Right lobe of liver (tissue), 6 donors: ENCODE results near the gene ANO6. TPM values are rescaled to one million over a fixed set of nuclear protein-coding genes. Genes with fewer than 3 reads are reported as not detected.

Experiments used
- ATAC-seq, 4 donors: fragments of 200-7000 bp; cut with Tn5 transposase; one replicate each; pipeline ENCODE4 v1.9.1; 2020; ENCODE audit warnings: mild to moderate bottlenecking in 4 of 4, moderate library complexity in 4 of 4
- DNase-seq, 3 donors: peaks; one replicate each; pipeline ENCODE4 v3.0.0-alpha.2; 2020
- H3K27ac ChIP-seq, 3 donors: fragments of 200-600 bp; one replicate each; pipeline ENCODE4 v1.8.0; 2022
- H3K27me3 ChIP-seq, 2 donors: fragments of 200-600 bp; one replicate each; pipeline ENCODE4 v1.8.0; 2022
- H3K36me3 ChIP-seq, 4 donors: fragments of 200-600 bp; sonication (generic) in 1 of 4; one replicate each; pipeline versions ENCODE4 v1.5.1 to v1.8.0; 2017 to 2022; ENCODE audit warnings: control low read depth in 1 of 4
- H3K4me1 ChIP-seq, 4 donors: fragments of 200-600 bp; sonication (generic) in 1 of 4; one replicate each; pipeline versions ENCODE4 v1.5.1 to v1.8.0; 2017 to 2022; ENCODE audit warnings: control low read depth in 1 of 4
- H3K4me3 ChIP-seq, 3 donors: fragments of 200-600 bp; one replicate each; pipeline ENCODE4 v1.8.0; 2022
- H3K9me3 ChIP-seq, 4 donors: fragments of 200-600 bp; sonication (generic) in 1 of 4; one replicate each; pipeline versions ENCODE4 v1.5.1 to v1.8.0; 2017 to 2022; ENCODE audit warnings: control low read depth in 1 of 4
- POLR2A ChIP-seq: fragments of 450-650 bp; IDR thresholded peaks from one replicate; pipeline ENCODE4 v1.6.1; 2017; ENCODE audit warnings: antibody characterized with exemption, mild to moderate bottlenecking
- WGBS: methylation state at CpG from one replicate; pipeline ENCODE4 v1.1.6; 2018; ENCODE audit warnings: low coverage, low lambda C conversion rate; ENCODE audit not compliant: insufficient coverage; ENCODE audit errors: missing lambda C conversion rate; 5-methylcytosine and 5-hydroxymethylcytosine counted together
- intact Hi-C, 2 donors: fragments of 100-400 bp; cut with DNase I; formaldehyde crosslinking; loops; one replicate each; pipeline versions ENCODE4 v1.11.2 to v1.14.1; 2022
- total RNA-seq, 6 experiments: library from RNA; depleted of rRNA in 2 of 6; stranded (reverse); fragments of >200 nt in 2 of 6; fragmentation: NEBNext Ultra II Directional in 3 of 6; extraction: Animal tissue kit (Norgen Biotek cat#: 25700) in 3 of 6; gene quantifications; one replicate each; pipeline versions ENCODE4 v1.1.0 to v1.2.4, GENCODE V29; 2016 to 2023
- TF ChIP-seq, protein P1 (sequence below), 4 donors: fragments of 200-600 bp in 3 of 4; fragments of 450-650 bp in 1 of 4; IDR thresholded peaks; one replicate each; pipeline versions ENCODE4 v1.5.1 to v1.8.0; 2016 to 2022; ENCODE audit warnings: antibody characterized with exemption in 4 of 4, mild to moderate bottlenecking in 2 of 4
- donor health status: DM: no; HTN: yes; CAD: no.
- donor health status: DM: no; HTN: no; CAD: no.
- donor health status: DM: no; HTN: no; CAD: no.
- donor health status: DM: no; HTN: yes; CAD: no.
- donor health status: DM: no; HTN: yes; CAD: no.

Gene ANO6
- total RNA-seq, 6 experiments from 2014 or later = 41.8 to 78.5 (median 48.9) TPM

DNA sequence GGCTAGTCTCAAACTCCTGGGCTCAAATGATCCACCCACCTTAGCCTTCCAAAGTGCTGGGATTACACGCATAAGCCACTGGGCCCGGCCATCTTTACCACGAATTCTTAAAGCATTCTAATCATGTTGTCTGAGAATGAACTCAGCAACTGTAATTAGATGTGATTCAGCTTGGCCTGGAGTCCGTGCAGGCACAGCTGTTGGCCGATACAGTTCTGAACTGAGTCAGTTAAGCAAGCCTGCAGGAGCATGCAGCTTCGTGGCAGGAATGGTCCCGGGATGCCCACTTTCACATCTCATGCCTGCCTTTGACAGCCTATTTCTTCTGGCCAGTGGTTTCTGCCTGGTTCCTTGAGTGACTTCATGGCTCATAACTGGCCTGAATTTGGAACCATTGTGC, 194.1 kb downstream of the ANO6 start:
- H3K9me3 ChIP-seq = no peaks in the 10 kb centered on the region
- H3K4me1 ChIP-seq = peaks cover 0 to 23% (median 9%) of the 10 kb centered on the region in 4 donors
- H3K27ac ChIP-seq = no peak overlapping the region
- no peak for TF ChIP-seq POLR2A
- TF ChIP-seq, protein P1, sequence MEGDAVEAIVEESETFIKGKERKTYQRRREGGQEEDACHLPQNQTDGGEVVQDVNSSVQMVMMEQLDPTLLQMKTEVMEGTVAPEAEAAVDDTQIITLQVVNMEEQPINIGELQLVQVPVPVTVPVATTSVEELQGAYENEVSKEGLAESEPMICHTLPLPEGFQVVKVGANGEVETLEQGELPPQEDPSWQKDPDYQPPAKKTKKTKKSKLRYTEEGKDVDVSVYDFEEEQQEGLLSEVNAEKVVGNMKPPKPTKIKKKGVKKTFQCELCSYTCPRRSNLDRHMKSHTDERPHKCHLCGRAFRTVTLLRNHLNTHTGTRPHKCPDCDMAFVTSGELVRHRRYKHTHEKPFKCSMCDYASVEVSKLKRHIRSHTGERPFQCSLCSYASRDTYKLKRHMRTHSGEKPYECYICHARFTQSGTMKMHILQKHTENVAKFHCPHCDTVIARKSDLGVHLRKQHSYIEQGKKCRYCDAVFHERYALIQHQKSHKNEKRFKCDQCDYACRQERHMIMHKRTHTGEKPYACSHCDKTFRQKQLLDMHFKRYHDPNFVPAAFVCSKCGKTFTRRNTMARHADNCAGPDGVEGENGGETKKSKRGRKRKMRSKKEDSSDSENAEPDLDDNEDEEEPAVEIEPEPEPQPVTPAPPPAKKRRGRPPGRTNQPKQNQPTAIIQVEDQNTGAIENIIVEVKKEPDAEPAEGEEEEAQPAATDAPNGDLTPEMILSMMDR (IDR thresholded peaks at IDR 0.05) = no peak
- H3K36me3 ChIP-seq = peaks cover 0 to 28% (median 8%) of the 10 kb centered on the region in 4 donors
- no peak for DNase-seq
- H3K27me3 ChIP-seq = no peaks in the 10 kb centered on the region
- no peak for ATAC-seq
- 89% methylated on average over 6 of the region's 7 CpGs for WGBS
- no peak overlapping the region for H3K4me3 ChIP-seq
- intact Hi-C loops = no loop called here

DNA sequence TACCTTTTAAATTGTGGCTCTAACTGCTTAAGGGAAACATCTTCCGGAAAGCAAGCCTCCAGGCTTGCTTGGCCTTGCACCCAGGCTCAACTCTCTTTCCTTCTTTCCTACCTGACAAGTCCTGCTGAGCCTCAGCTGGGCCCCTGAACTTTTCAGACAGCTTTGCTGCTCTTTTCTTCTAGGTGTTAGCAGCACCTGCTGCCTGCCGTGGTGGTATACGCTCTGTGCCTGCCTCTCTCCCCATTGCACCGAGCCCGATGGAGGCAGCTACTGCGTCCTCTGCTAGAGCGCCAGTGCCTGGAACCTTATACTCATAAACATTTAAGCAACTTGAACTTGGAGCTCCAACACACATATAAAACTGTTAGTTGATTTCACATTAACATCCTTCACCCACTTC, 195.7 kb downstream of the ANO6 start:
- intact Hi-C loops = no loop called here
- H3K36me3 ChIP-seq = peaks cover 0 to 39% (median 8%) of the 10 kb centered on the region in 4 donors
- WGBS = 93% methylated on average over 3 of the region's 7 CpGs

DNA sequence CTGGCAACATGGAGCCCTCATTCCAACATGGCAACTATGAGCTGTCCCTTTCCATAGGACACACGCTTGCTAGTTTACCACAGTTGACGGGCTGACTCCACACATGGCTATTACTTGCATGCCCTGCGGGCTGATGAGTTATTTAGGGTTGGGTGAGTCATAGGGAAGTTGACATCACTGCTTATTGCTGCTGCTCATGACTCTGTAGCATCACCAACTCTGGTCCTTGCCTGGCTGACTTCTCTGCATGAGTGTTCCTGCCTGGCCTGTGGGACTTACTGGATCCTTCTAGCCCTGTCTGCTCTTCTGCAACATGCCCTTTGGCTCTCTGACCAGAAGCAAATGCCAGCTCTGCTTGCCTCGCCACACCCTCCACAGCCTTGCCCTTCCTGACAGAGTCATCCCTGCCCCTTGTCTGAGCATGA, 199.5 kb downstream of the ANO6 start:
- H3K4me3 ChIP-seq = no peak overlapping the region
- ATAC-seq = peak; percentile 34 to 97 (median 85)
- no peaks in the 10 kb centered on the region for H3K9me3 ChIP-seq
- H3K36me3 ChIP-seq = peaks cover 0 to 28% (median 5%) of the 10 kb centered on the region in 4 donors
- peak overlapping the region in 1 of 3 donors; percentile 58 for H3K27ac ChIP-seq
- H3K4me1 ChIP-seq = peaks cover 0 to 7% (median 0%) of the 10 kb centered on the region in 4 donors
- WGBS = 67% methylated on average over 1 of the region's 4 CpGs
- intact Hi-C loops = no loop called here
- peak; percentile 27 to 70 (median 55) for DNase-seq
- TF ChIP-seq, protein P1 (IDR thresholded peaks at IDR 0.05) = no peak
- no peak for TF ChIP-seq POLR2A
- no peaks in the 10 kb centered on the region for H3K27me3 ChIP-seq

More for the DNA sequence above, 195.7 kb downstream of the ANO6 start:
- ATAC-seq (no peak), DNase-seq (no peak)
- Histone ChIP-seq H3K27me3 (no peaks in the 10 kb centered on the region), H3K9me3 (no peaks in the 10 kb centered on the region), H3K27ac (no peak overlapping the region), H3K4me3 (no peak overlapping the region), H3K4me1 (peaks cover 0 to 21% (median 9%) of the 10 kb centered on the region in 4 donors)
- TF ChIP-seq, protein P1 (IDR thresholded peaks at IDR 0.05) = no peak
- TF ChIP-seq POLR2A = no peak

DNA sequence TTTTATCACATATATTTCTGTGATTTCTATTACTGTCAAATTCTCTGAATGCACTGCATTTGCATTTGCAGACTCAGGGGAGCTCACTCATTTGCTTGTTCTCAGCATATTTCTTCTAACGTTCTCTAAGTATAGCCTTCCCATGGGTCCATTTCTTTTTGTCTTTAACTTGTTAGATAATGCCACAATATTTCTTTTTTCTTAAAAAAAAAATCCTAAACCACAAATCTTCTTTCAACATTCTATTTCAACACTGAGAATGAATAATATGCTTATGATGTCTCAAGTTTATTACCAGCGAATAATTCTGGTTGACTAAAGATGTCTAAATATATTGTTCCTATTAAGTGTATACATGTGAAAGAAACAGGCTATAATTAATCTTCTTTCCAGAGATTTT, 200.2 kb downstream of the ANO6 start:
- H3K4me3 ChIP-seq = no peak overlapping the region
- 75% methylated on average over 2 of the region's 2 CpGs for WGBS
- intact Hi-C loops = no loop called here
- no peak overlapping the region for H3K27ac ChIP-seq
- H3K9me3 ChIP-seq = no peaks in the 10 kb centered on the region
- peaks cover 0 to 22% (median 5%) of the 10 kb centered on the region in 4 donors for H3K36me3 ChIP-seq
- H3K4me1 ChIP-seq = peaks cover 0 to 12% (median 0%) of the 10 kb centered on the region in 4 donors
- ATAC-seq (no peak), DNase-seq (no peak)
- TF ChIP-seq POLR2A = no peak
- TF ChIP-seq, protein P1 (IDR thresholded peaks at IDR 0.05) = no peak
- no peaks in the 10 kb centered on the region for H3K27me3 ChIP-seq
